K562 (cell line): Measurements from ENCODE around the gene COPS6. TPM values are rescaled to one million over a fixed set of nuclear protein-coding genes. Genes with fewer than 3 reads are reported as not detected.
A peak's percentile ranks its signal among the peaks of the same experiment; 100 is the strongest.

ENCODE experiments used
- ADNP ChIP-seq: fragments of 200-800 bp; sonication (Bioruptor generic); IDR thresholded peaks from 2 replicates; pipeline ENCODE4 v1.6.1; 2016; ENCODE audit warnings: missing genetic modification characterization, missing compliant biosample characterization
- FOXK2 ChIP-seq, 2 experiments: fragments of 450-650 bp; IDR thresholded peaks in 1 of 2; conservative IDR thresholded peaks in 1 of 2; 2 replicates each; pipeline ENCODE4 v1.6.1; 2016; ENCODE audit warnings: low read depth in 2 of 2, mild to moderate bottlenecking in 1 of 2
- HDAC8 ChIP-seq: fragments of 450-650 bp; IDR thresholded peaks from 2 replicates; pipeline ENCODE4 v1.6.1; 2016; ENCODE audit warnings: mild to moderate bottlenecking, missing genetic modification characterization, moderate library complexity, missing compliant biosample characterization
- IRF2 ChIP-seq: sonication (generic); formaldehyde crosslinking; IDR thresholded peaks from 2 replicates; pipeline ENCODE4 v1.8.1; 2022; ENCODE audit warnings: mild to moderate bottlenecking, missing genetic modification reagents
- MTA2 ChIP-seq: fragments of 450-650 bp; IDR thresholded peaks from 2 replicates; pipeline ENCODE4 v1.6.1; 2016; ENCODE audit warnings: low read depth
- NFYB ChIP-seq: IDR thresholded peaks from 2 replicates; pipeline ENCODE4 v1.6.1; 2011; ENCODE audit warnings: mild to moderate bottlenecking, moderate library complexity; ENCODE audit not compliant: insufficient read length; ENCODE audit errors: extremely low read depth
- NR1H2 ChIP-seq: sonication (generic); formaldehyde crosslinking; IDR thresholded peaks from 2 replicates; pipeline ENCODE4 v1.4.0; 2020; ENCODE audit warnings: mild to moderate bottlenecking, missing genetic modification reagents
- RBFOX2 ChIP-seq: fragments of 200-400 bp; formaldehyde crosslinking; IDR thresholded peaks from 2 replicates; pipeline ENCODE4 v1.6.1; 2017; ENCODE audit warnings: low read depth, mild to moderate bottlenecking, low read length, moderate library complexity
- RNF219 ChIP-seq: fragments of 250-450 bp; sonication (Bioruptor Pico); IDR thresholded peaks from 2 replicates; pipeline ENCODE4 v1.5.0; 2022; ENCODE audit warnings: mild to moderate bottlenecking
- SETDB1 ChIP-seq: IDR thresholded peaks from one replicate; pipeline ENCODE4 v1.6.1; 2012; ENCODE audit warnings: low read length, control low read depth, inconsistent platforms
- SMC3 ChIP-seq: conservative IDR thresholded peaks from 2 replicates; pipeline ENCODE4 v1.6.1; 2011; ENCODE audit warnings: low read depth, low read length, improper control_type of control experiment; ENCODE audit not compliant: insufficient read depth
- TAF1 ChIP-seq: IDR thresholded peaks from 2 replicates; pipeline ENCODE4 v1.6.1; 2011; ENCODE audit warnings: mild to moderate bottlenecking, low read length, moderate library complexity; ENCODE audit not compliant: insufficient read depth, control insufficient read depth, severe bottlenecking; ENCODE audit errors: extremely low read depth
- TSC22D4 ChIP-seq: fragments of 450-650 bp; IDR thresholded peaks from 2 replicates; pipeline ENCODE4 v1.6.1; 2016; ENCODE audit warnings: missing genetic modification characterization, missing biosample characterization, control low read depth
- ZBTB17 ChIP-seq: fragments of 450-650 bp; formaldehyde crosslinking; IDR thresholded peaks from 2 replicates; pipeline ENCODE4 v1.4.0; 2020; ENCODE audit warnings: mild to moderate bottlenecking
- ZBTB40 ChIP-seq, 2 experiments: fragments of 450-650 bp in 1 of 2; sonication (generic) in 1 of 2; formaldehyde crosslinking in 1 of 2; IDR thresholded peaks; 2 replicates each; pipeline versions ENCODE4 v1.7.1 to v1.9.0; 2016 to 2022; ENCODE audit warnings: inconsistent platforms in 1 of 2, mild to moderate bottlenecking in 1 of 2, missing genetic modification reagents in 1 of 2
- ZBTB8A ChIP-seq: fragments of 450-650 bp; IDR thresholded peaks from 2 replicates; pipeline ENCODE4 v1.6.1; 2018; ENCODE audit warnings: mild to moderate bottlenecking, moderate library complexity; ENCODE audit not compliant: partially characterized antibody
- ZNF212 ChIP-seq: fragments of 450-650 bp; formaldehyde crosslinking; IDR thresholded peaks from 2 replicates; pipeline ENCODE4 v1.4.0; 2020; ENCODE audit warnings: mild to moderate bottlenecking
- ZNF77 ChIP-seq: fragments of 250-450 bp; sonication (Bioruptor Pico); IDR thresholded peaks from 2 replicates; pipeline ENCODE4 v1.5.0; 2020
- ZNF830 ChIP-seq: fragments of 250-450 bp; sonication (Bioruptor Pico); IDR thresholded peaks from 2 replicates; pipeline ENCODE4 v1.5.0; 2021; ENCODE audit warnings: mild to moderate bottlenecking
- polyA plus RNA-seq, 8 experiments: library from polyadenylated mRNA; depleted of rRNA in 4 of 8; stranded (reverse) in 5 of 8; unstranded in 3 of 8; fragments of >200 nt; fragmentation: Nextera tagmentation in 2 of 8; fragmentation: Illumina TruSeq in 1 of 8; extraction: Ambion mirVana in 2 of 8; extraction: Trizol in 1 of 8; gene quantifications; 2 replicates each; pipeline versions ENCODE4 v1.2.1 to v1.2.3, GENCODE V29; 2011 to 2014; ENCODE audit warnings: inconsistent platforms in 1 of 8, missing spikeins in 1 of 8
- total RNA-seq, 7 experiments: library from RNA; depleted of rRNA in 6 of 7; stranded (reverse); fragments of >200 nt in 6 of 7; fragmentation: Illumina TruSeq in 2 of 7; extraction: Trizol in 2 of 7; gene quantifications; 2 replicates each; pipeline versions ENCODE4 v1.2.1 to v1.2.3, GENCODE V29; 2011 to 2021; ENCODE audit warnings: low replicate concordance in 1 of 7

The COPS6 gene
- total and polyA plus RNA-seq, 9 of the 15 experiments (the other 6 are each of a cell fraction or from before 2014, with no cell fraction given), result 63.0 to 331 (median 168) TPM

DNA sequence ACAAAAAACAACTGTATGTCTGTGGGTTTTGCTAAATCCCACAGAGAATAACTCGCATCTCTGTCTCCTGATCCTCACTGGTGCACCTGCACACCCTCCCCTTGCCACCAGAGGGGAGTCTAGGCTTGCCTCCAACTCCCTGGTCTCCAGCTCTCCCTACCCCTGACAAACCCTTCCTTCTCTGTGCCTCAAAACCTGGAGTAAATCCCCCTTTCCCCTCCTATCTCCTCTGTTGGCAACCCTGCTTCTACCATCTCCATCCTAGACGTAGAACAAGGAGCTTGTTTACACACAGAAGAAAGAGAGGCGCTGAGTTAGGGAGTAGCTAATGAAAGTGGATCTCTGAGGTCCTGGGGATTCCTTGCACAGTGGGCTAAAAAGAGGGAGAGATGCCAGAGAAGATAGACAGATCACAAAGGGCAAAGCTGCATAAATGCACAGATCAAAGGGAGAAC is 44.0 kb downstream of the COPS6 start (continued):
- TF ChIP-seq RNF219 (CRISPR knock-in tag) (no peak), MTA2 (no peak), NFYB (no peak), SETDB1 (no peak), ZBTB40 (IDR thresholded peaks at IDR 0.05) (no peak), ZBTB40 (CRISPR knock-in tag; IDR thresholded peaks at IDR 0.05) (no peak), ZNF830 (no peak), ZBTB8A (no peak), SMC3 (peak; percentile 98), FOXK2 (conservative IDR thresholded peaks at IDR 0.05 in 1 of 2, IDR thresholded peaks at IDR 0.05 in 1 of 2; ENCODE audit: low read depth in 2 of 2) (0 out of 4 replicates have a peak, but pooled peaks of 1 of the 2 experiments have one; percentile 17), ZNF77 (CRISPR knock-in tag) (no peak), TAF1 (no peak), RBFOX2 (no peak), NR1H2 (CRISPR knock-in tag) (no peak), TSC22D4 (no peak), HDAC8 (tag) (no peak), ZNF212 (CRISPR knock-in tag) (no peak), IRF2 (no peak), ZBTB17 (CRISPR knock-in tag) (no peak), ADNP (no peak)
